Glutamatergic neuron (in vitro differentiated cells): ENCODE data around the gene OR3A3. TPM values are rescaled to one million over a fixed set of nuclear protein-coding genes. Genes with fewer than 3 reads are reported as not detected.

Source experiments
- DNase-seq: peaks from one replicate; pipeline ENCODE4 v3.0.0; 2022
- H3K27ac Mint-ChIP-seq: one replicate; pipeline ENCODE4 v1.8.0; 2020; ENCODE audit warnings: mild to moderate bottlenecking, mixed read lengths, inconsistent platforms; ENCODE audit not compliant: unreplicated experiment
- H3K27me3 Mint-ChIP-seq: one replicate; pipeline ENCODE4 v1.8.0; 2020; ENCODE audit warnings: mild to moderate bottlenecking, moderate library complexity, mixed read lengths, inconsistent platforms; ENCODE audit not compliant: unreplicated experiment
- H3K36me3 Mint-ChIP-seq: one replicate; pipeline ENCODE4 v1.8.0; 2020; ENCODE audit warnings: mild to moderate bottlenecking, mixed read lengths, inconsistent platforms; ENCODE audit not compliant: unreplicated experiment
- H3K4me1 Mint-ChIP-seq: one replicate; pipeline ENCODE4 v1.8.0; 2020; ENCODE audit warnings: mild to moderate bottlenecking, low read depth, mixed read lengths, inconsistent platforms; ENCODE audit not compliant: unreplicated experiment
- H3K4me3 Mint-ChIP-seq: one replicate; pipeline ENCODE4 v1.8.0; 2020; ENCODE audit warnings: mild to moderate bottlenecking, mixed read lengths, inconsistent platforms; ENCODE audit not compliant: unreplicated experiment
- H3K9me3 Mint-ChIP-seq: one replicate; pipeline ENCODE4 v1.8.0; 2020; ENCODE audit warnings: mild to moderate bottlenecking, moderate library complexity, mixed read lengths, inconsistent platforms; ENCODE audit not compliant: unreplicated experiment
- CTCF ChIP-seq: fragments of 200-600 bp; sonication (generic); IDR thresholded peaks from one replicate; pipeline ENCODE4 v1.5.0; 2021; ENCODE audit not compliant: partially characterized antibody, unreplicated experiment
- total RNA-seq: library from RNA; stranded (reverse); fragmentation: NEBNext Ultra II Directional; extraction: Animal tissue kit (Norgen Biotek cat#: 25700); gene quantifications from one replicate; pipeline ENCODE4 v1.2.1, GENCODE V29; 2021; ENCODE audit not compliant: unreplicated experiment

Gene OR3A3
- total RNA-seq, 1 donor from 2014 or later = not detected

GRCh38 chr17:3472137-3472536, 61.0 kb downstream of the OR3A3 start:
- Mint-ChIP-seq H3K36me3 (no peaks in the 10 kb centered on the region), H3K4me3 (no peak overlapping the region), H3K9me3 (peaks cover 2% of the 10 kb centered on the region), H3K4me1 (peaks cover 6% of the 10 kb centered on the region), H3K27me3 (no peaks in the 10 kb centered on the region), H3K27ac (no peak overlapping the region)
- DNase-seq = no peak
- TF ChIP-seq CTCF = no peak

Other genes starting within 250 kb of the OR3A3 start
- gene OR1A2, start 213.9 kb upstream of the OR3A3 start, total RNA-seq = not detected
- not detected for gene OR1A1, start 203.7 kb upstream of the OR3A3 start, total RNA-seq
- gene OR3A1, start 113.0 kb upstream of the OR3A3 start, total RNA-seq = 0.59 TPM
- gene OR3A2, start 25.1 kb upstream of the OR3A3 start, total RNA-seq = 2.6 TPM
- not detected for gene OR1E1, start 13.0 kb upstream of the OR3A3 start, total RNA-seq
- gene OR1E2, start 22.5 kb downstream of the OR3A3 start, total RNA-seq = not detected
- not detected for gene SPATA22, start 60.4 kb downstream of the OR3A3 start, total RNA-seq
- gene ASPA, start 64.6 kb downstream of the OR3A3 start, total RNA-seq = not detected
- 0.74 TPM for gene TRPV3, start 146.4 kb downstream of the OR3A3 start, total RNA-seq
- 29.8 TPM for gene TRPV1, start 198.0 kb downstream of the OR3A3 start, total RNA-seq
- 35.5 TPM for gene SHPK, start 224.9 kb downstream of the OR3A3 start, total RNA-seq
- gene CTNS, start 225.4 kb downstream of the OR3A3 start, total RNA-seq = 17.2 TPM